ENCODE measurements around the gene ATP8B3.

The ATP8B3 gene

GRCh38 chr19:1811942-1812425 lies at the start of gene ATP8B3:
Gene ATP8B3, minus strand, starts transcription at chr19:1812276. Its CDS starts 540 bp downstream, at chr19:1811736.
- DNase-seq = no peak

- no peak for DNase-seq
Measured at GRCh38 chr19:1861599-1862031, 49.5 kb upstream of the ATP8B3 start.

DNA sequence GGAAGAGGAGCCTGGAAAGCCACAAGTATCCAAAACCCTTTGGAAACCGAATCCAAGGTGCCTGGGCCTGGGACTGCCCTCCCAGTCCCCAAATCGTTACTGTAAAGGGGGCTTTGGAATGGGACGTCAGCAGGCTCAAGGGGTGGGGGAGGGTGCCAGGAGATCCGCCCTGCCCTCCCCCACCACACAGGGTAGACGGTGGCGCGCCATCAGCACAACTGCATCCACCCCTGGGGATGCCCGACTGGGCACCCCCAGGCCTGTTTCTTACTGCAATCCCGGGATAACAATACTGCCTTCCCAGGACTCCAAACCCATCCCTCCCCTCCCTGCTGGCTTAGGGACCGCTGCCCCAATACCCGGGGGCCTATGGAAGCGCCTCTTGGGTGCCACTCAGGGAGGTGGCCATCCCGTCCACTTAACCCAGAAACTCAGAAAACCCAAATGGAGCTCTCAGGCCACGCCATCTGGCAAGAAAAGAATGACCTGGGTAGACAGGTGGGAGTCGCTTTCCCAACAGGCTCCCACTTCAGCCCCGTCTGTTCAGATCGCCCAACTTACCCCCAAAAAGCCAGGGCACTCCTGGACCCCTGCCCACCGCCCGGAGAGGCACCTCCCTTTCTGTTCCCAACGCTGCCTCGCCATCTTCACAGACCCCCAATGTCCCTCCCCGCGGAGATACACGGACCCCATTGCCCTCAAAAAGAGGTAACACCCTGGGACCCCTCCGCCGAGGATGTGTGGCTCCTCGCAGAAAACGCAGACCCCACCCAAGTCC lies 48.9 kb upstream of the ATP8B3 start:
- DNase-seq = no peak

- no peak for DNase-seq
Measured at GRCh38 chr19:1860042-1860775, 48.1 kb upstream of the ATP8B3 start.

DNA sequence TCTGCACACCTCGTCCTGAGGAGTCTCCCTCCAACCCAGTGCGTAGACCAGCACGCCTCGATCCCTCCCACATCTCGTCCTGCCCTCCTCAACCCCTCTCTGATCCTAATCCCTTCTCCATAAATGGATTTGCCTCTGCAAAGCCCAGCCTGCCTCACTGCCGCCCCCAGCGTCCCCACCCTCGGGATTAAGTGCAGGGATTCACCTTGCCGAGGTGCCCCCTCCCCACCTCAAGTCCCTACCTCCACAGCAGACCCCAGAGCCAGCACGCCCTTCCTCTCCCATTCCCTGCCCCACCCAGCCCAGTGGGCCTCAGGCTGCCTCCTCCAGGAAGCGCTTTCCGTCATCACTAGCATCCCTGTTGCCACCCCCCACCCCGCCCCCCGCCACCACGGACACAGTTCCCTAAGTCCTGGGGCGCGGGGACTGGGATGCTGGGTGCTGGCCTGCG lies 47.3 kb upstream of the ATP8B3 start:
- no peak for DNase-seq

GRCh38 chr19:1858412-1859081 lies 46.5 kb upstream of the ATP8B3 start:
- no peak for DNase-seq

GRCh38 chr19:1857648-1858326 lies 45.7 kb upstream of the ATP8B3 start:
- DNase-seq = no peak

GRCh38 chr19:1856698-1857603 lies 44.9 kb upstream of the ATP8B3 start:
- DNase-seq = peak; percentile 26

- no peak for DNase-seq
Measured at GRCh38 chr19:1856345-1856697, 44.2 kb upstream of the ATP8B3 start.

DNA sequence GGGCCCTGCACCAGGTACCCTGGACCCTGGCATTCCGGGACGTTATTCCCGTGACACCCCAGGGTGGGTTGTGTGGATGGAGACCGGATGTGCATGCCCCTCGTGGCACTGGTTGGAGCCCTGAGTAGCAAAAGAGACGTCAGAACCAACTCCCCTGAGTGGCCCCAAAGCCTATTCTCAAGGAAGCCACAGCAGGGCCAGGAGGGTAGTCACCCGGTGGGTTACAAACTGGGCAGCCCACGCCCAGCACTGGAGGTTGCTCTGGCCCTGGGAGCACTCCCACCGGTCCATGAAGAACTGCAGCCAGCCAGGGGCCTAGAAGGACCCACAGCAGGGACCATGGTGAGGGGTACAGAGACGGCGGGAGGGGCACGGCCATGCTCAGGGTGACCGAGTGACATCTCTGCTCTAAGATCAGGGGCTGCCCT lies 43.8 kb upstream of the ATP8B3 start:
- DNase-seq = no peak

GRCh38 chr19:1855040-1855827 lies 43.2 kb upstream of the ATP8B3 start:
- no peak for DNase-seq

GRCh38 chr19:1854542-1855039 lies 42.5 kb upstream of the ATP8B3 start:
- DNase-seq = no peak

DNA sequence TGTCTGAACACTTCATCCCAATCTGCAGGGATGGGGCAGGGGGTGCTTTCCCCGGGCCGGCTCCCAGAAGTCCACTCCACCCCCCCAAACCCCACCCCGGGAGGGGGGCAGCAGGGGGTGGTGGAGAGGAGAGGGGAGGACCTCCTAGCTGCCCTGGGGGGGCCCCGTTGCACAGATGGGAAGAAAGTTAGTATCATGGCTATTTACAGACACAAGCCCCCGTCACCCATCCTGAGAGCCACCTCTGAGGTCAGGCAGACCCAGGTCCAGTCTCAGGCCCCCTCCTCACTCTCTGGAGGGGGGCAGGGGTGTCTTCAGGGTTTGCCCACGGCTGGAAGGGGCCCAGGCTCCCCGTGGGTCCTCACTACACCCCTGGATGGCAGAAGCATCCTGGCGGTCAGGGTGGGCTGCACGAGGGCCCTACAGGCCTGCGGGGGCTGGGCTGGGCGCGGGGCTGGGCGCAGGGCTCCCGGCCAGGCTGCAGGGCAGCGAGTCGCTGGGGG lies 42.0 kb upstream of the ATP8B3 start:
- no peak for DNase-seq

DNA sequence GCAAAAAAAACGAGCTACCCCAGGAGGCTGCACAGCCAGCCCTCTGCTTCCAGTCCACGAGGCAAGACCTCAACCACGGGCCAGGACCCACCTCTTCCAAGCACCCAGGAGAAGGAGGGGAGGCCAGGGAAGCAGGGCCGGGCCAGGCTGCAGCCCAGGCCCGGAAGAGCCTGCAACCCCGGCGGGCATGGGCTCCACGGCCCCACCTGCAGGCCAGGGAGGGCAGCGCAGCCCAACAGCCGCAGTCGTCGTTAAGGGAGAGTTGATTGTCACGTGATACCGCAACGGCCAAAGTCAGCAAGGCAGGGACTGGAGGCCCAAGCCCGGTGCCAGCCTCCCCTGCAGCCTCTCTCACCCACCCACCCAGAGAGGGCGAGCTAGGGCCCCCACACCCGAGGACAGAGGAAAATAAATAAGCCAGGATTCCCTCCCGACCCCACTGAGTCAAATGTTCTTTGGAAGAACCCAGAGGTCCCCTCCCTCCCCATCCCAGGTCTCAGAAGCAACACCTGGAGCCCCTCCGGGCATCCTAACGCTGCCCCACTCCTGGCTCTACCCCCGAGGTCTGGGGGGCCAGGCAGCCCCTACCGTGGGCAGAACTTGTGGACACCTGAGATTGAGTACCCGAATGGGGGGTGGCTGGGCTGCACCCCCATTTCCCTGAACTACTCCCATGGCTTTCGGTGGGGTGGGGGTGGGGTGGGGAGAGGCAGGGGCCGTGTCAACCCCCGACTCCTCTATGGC lies 41.4 kb upstream of the ATP8B3 start:
- DNase-seq = peak; percentile 44

GRCh38 chr19:1852581-1853128 lies 40.6 kb upstream of the ATP8B3 start:
- DNase-seq = no peak

DNA sequence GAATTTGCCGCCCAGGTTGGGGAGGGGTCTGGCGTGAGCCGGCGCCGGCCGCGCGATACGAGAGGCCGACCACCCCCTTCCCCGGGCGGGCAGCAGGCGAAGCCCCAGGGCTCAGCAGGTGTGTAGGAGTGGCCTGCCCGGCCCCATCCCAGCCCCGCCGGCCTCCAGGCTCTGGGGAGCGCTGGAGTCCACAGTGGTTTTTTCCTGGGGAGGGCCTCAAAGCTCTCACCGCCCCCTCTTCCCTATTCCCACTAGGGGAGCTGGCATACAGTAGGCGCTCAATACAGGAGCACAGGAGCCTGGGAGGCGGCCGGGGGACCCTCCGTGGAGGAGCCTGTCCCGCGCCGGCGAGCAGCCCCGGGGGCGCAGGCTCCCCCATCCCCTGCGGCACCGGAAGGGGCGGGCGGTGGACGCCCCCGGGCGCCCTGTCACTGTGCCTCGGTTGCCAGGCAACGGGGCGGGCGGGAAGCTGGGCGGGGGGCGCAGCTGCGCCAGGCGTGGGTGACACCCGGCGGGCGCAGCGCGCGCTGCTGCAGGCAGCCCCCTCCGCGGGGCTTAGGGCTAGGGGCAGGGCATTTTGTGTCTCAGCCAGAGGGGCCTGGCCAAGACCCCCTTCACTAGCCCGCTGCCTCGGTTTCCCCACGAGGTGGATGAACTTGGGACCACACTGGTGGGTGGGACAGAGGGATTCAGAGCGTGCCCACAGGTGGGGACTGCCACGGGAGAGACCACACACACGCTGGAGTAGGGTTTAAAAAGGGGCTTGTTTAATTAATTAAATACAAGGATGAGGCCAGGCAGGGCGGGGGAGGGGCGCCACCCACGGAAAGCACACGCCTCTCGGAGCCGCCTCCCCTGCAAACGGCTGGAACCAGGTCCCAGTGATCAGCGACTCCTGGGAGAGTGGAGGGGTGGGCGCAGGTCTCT lies 39.8 kb upstream of the ATP8B3 start:
- DNase-seq = peak; percentile 21

DNA sequence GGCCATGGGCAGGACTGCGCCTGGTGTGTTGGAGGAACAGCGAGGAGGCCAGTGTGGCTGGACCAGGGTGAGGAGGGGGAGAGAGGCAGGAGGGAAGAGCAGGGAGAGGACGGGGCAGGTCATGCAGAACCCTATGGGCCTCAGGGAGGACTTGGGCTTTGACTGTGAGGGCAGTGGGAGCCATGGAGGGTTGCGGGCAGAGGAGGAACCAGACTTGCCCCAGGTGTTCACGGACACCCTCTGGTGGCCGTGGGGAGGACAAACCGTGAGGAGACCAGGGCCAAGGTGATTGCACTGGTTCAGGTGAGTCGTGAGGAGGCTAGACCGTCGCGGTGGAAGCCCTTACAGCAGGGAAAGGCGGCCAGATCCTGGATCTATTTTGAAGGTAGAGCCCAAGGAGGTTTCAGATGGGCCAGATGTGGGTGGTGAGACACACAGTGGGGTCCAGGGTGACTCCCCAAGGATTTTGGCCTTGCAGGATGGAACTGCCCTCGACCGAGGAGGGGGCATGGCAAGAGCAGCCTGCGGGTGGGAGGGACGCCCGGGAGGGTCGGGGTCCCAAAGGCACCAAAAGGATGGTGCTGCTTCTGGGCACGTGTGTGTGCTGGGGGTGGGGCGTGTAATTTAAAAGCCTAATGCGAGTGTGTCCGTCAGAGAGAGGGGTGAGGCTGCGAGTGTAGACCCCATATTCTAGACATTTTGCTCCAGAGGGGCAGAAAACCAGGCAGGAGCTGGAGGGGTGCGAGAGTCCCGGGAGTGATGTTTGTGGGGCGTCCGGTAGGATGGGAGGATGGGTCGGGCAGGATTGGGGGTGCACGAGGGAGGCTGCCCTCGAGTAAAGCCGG lies 39.0 kb upstream of the ATP8B3 start:
- DNase-seq = no peak
